ENCODE results near the gene SH3GLB2.

SH3GLB2 gene
- 43.0 to 124 (median 73.3) reads per million in 9 experiments for total RNA-seq

DNA sequence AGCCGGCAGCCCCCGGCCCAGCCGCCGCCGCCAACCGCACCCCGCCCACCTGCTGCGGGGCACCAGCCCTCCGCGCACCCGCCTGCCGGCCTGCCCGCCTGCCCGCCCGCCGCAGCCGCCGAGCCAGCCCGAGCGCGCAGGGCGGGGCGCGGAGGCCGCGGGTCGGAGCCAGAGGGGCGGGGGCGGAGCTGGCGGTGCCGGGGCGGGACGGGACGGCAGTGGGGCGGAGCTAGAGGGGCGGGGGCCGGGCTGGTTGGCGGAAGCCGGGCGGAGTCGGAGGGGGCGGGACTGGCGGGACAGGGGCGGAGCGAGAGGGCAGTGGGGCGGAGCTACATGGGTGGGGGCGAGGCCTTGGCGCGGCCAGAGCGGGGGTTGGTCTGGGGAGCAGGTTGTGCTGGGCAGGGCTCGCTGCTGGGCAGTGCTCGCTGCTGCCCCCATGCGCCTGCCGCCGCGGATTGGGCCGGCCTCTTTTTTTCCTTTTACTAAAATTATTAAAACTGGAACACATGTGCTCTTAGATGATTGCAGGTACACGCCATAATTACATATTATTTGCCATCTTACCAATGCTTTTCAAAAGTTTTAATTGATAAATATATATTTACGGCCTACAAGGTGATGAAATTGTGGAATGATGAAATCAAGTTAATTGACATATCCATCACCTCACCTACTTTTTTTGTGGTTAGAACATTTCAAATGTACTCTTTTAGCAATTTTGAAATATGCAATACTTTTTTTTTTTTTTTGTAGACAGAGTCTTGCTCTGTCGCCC, at the start of gene SH3GLB2:
Gene SH3GLB2, minus strand, starts transcription at position 140 of the 775 bp plus-strand sequence. CDS start 177 bp downstream, outside the sequence.
- peak; percentile 89 to 90 (median 89) for DNase-seq
- Mint-ChIP-seq H3K4me3 (peak within 1 kb of the TSS; percentile 83 to 86), H3K9me3 (no peaks in the 10 kb centered on the region), H3K27ac (peak within 1 kb of the TSS; percentile 66 to 72), H3K36me3 (ENCODE audit: insufficient read depth) (peaks cover 4% of the 10 kb centered on the region), H3K27me3 (no peaks in the 10 kb centered on the region), H3K4me1 (ENCODE audit: low read depth in 2 of 2) (peaks cover 10 to 23% of the 10 kb centered on the region in 2 donors)
- ATAC-seq (replicated peaks), result peak; percentile 79

DNA sequence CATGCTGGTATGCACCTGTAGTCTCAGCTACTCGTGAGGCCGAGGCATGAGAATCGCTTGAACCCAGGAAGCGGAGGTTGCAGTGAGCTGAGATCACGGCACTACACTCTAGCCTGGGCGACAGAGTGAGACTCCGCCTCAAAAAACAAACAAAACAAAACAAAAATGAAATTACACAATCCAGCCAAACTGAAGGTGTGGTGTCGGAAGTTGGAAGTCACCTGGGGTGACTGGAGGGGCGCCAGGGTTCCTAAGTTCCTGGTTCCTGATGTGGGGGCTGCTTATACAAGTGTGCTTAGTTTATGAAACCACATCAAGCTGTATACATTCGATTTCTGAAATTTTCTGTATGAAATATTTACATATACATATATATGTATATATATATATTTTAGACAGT, 49.1 kb upstream of the SH3GLB2 start:
- Mint-ChIP-seq H3K9me3 (no peaks in the 10 kb centered on the region), H3K27ac (no peak overlapping the region)

DNA sequence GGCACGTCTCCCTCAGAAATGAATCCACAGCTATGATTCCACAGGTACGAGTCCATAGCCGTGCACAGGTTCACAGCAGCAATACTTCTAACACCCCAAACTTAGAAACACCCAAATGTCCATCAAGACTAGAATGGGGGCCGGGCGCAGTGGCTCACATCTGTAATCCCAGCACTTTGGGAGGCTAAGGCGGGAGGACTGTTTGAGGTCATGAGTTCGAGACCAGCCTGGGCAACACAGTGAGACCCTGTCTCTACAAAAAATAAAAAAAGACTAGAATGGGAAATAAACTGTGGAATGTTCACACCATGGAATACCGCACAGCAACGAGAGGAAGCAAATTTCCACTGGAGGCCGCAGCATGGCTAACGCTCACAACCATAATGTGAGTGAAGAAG, 48.5 kb upstream of the SH3GLB2 start:
- DNase-seq, result no peak
- no peak overlapping the region for H3K4me3 Mint-ChIP-seq
- peaks cover 20% of the 10 kb centered on the region for H3K36me3 Mint-ChIP-seq (ENCODE audit: insufficient read depth)
- H3K4me1 Mint-ChIP-seq (ENCODE audit: low read depth in 2 of 2), result peaks cover 9 to 32% of the 10 kb centered on the region in 2 donors
- no peak overlapping the region for H3K27ac Mint-ChIP-seq
- no peaks in the 10 kb centered on the region for H3K9me3 Mint-ChIP-seq
- no peaks in the 10 kb centered on the region for H3K27me3 Mint-ChIP-seq
- no peak for ATAC-seq (replicated peaks)

More for the DNA sequence above, 49.1 kb upstream of the SH3GLB2 start:
- Mint-ChIP-seq H3K4me1 (ENCODE audit: low read depth in 2 of 2) (peaks cover 9 to 34% of the 10 kb centered on the region in 2 donors), H3K27me3 (no peaks in the 10 kb centered on the region), H3K4me3 (no peak overlapping the region), H3K36me3 (ENCODE audit: insufficient read depth) (peaks cover 20% of the 10 kb centered on the region)
- ATAC-seq (replicated peaks), result no peak
- DNase-seq, result no peak

DNA sequence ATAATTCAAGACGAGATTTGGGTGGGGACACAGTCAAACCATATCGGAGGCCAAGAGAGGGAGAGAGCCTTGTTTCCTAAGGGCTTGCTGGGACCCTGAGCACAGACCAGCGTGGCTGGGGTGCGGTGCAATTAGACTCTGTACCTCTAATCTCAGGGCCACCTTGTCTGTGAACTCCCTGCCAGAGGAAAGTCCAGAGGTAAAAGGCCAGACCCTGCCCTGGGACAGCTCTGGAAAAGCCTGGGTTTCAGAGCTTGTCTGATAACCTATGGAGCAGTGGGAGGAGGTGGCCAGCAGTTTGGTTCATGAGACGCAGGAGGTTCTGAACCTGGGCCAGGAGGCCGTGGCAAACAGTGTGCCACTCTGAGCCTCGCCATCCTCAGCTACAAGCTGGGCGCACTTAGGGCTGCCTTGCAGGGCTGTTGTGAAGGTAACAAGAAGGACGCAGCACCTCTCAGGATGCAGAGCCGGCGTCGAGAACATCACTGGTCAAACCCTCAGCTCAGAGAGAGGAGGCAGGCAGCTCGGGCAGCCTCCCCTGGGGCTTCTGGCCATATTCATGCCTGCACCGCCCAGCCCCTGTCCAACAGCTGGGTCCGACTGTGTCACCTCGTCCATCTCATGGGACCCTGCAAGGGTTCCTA, 48.0 kb upstream of the SH3GLB2 start:
- DNase-seq (no peak), ATAC-seq (replicated peaks) (no peak)
- no peaks in the 10 kb centered on the region for H3K9me3 Mint-ChIP-seq
- peak overlapping the region in 1 of 2 donors; percentile 85 for H3K27ac Mint-ChIP-seq
- H3K4me1 Mint-ChIP-seq (ENCODE audit: low read depth in 2 of 2), result peaks cover 9 to 36% of the 10 kb centered on the region in 2 donors
- H3K27me3 Mint-ChIP-seq, result no peaks in the 10 kb centered on the region
- peaks cover 22% of the 10 kb centered on the region for H3K36me3 Mint-ChIP-seq (ENCODE audit: insufficient read depth)
- H3K4me3 Mint-ChIP-seq, result no peak overlapping the region

DNA sequence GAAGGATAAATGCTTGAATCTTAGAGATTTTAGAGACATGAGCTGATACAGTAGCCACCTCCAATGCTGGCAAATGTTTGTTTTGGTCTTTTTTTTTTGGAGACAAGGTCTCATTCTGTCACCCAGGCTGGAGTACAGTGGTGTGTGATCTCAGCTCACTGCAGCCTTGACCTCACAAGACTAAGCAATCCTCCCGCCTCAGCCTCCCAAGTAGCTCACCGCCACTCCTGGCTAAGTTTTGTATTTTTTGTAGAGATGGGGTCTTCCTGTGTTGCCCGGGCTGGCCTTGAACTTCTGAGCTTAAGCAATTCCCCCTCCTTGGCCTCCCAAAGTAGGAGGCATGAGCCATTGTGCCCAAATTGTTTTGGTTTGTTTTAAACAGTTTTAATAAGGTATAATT, 46.0 kb upstream of the SH3GLB2 start:
- H3K4me3 Mint-ChIP-seq, result no peak overlapping the region
- no peaks in the 10 kb centered on the region for H3K9me3 Mint-ChIP-seq
- H3K36me3 Mint-ChIP-seq (ENCODE audit: insufficient read depth), result peaks cover 17% of the 10 kb centered on the region
- no peak overlapping the region for H3K27ac Mint-ChIP-seq
- H3K27me3 Mint-ChIP-seq, result no peaks in the 10 kb centered on the region
- ATAC-seq (replicated peaks) (no peak), DNase-seq (no peak)
- peaks cover 3 to 32% of the 10 kb centered on the region in 2 donors for H3K4me1 Mint-ChIP-seq (ENCODE audit: low read depth in 2 of 2)

DNA sequence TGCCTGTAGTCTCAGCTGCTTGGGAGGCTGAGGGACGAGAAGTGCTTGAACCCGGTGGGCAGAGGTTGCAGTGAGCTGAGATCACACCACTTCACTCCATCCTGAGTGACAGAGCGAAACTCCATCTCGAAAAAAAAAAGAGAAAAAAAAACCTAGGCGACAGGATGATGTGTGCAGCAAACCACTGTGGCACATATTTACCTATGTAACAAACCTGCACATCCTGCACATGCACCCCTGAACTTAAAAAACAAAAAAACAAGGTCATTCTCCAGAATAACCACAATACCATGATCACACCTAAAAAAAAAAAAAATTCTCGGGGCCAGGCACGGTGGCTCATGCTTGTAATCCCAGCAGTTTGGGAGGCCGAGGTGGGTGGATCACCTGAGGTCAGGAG, 45.3 kb upstream of the SH3GLB2 start:
- H3K27ac Mint-ChIP-seq, result peak overlapping the region; percentile 48 to 70
- ATAC-seq (replicated peaks) (peak; percentile 57), DNase-seq (no peak)
- no peaks in the 10 kb centered on the region for H3K27me3 Mint-ChIP-seq
- H3K4me1 Mint-ChIP-seq (ENCODE audit: low read depth in 2 of 2), result peaks cover 9 to 34% of the 10 kb centered on the region in 2 donors
- H3K4me3 Mint-ChIP-seq, result peak overlapping the region in 1 of 2 donors; percentile 43
- peaks cover 19% of the 10 kb centered on the region for H3K36me3 Mint-ChIP-seq (ENCODE audit: insufficient read depth)
- no peaks in the 10 kb centered on the region for H3K9me3 Mint-ChIP-seq

DNA sequence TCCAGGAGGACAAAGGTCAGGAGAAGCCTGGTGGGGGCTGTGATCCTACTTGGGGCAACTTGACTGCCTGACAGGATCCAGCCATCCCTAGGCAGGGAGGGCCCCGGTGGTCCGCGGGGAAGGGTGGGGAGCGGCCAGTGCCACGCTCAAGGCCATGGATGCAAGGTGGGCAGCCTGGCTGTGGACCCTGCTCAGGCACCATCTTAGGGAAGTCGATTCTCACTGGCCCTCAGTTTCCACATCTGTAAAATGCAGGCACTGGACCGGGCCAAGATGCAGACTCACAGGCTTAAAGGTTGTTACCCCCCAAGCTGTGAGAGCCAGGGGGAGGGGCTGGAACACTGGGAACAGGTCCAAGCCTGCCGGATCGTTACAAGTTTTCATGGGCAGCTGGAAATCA, 44.0 kb upstream of the SH3GLB2 start:
- H3K9me3 Mint-ChIP-seq, result no peaks in the 10 kb centered on the region
- H3K4me3 Mint-ChIP-seq, result peak overlapping the region in 1 of 2 donors; percentile 59
- H3K4me1 Mint-ChIP-seq (ENCODE audit: low read depth in 2 of 2), result peaks cover 11 to 38% of the 10 kb centered on the region in 2 donors
- peak overlapping the region in 1 of 2 donors; percentile 68 for H3K27ac Mint-ChIP-seq
- no peak for ATAC-seq (replicated peaks)
- peaks cover 19% of the 10 kb centered on the region for H3K36me3 Mint-ChIP-seq (ENCODE audit: insufficient read depth)
- H3K27me3 Mint-ChIP-seq, result no peaks in the 10 kb centered on the region
- no peak for DNase-seq

DNA sequence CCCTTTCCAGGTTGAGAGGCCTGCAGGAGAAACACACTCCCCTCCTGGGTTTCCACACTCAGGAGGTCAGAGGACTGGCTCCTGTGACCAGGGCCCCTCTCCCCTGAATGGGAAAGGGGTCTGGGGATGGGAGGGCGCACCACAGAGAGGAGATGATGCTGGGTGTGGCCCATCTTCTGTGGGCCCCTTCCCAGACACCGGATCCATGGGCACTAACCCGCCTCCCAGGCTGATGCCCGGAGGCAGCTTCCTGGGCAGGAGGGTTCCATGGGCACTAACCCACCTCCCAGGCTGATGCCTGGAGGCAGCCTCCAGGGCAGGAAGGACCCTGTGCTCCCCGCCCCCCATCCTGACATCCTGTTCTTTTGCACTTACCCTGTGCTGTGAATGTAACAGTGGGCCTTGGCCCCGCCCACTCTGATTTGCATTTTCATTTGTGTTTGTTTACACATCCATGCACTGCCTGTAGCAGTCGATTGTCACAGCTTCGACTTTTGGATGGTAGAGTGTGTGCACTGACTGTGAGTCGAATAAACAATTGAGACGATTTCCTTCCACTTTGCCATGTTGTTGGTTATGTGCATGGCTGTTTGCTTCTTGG, 43.5 kb upstream of the SH3GLB2 start:
- DNase-seq, result peak; percentile 21 to 51 (median 38)
- Mint-ChIP-seq H3K4me1 (ENCODE audit: low read depth in 2 of 2) (peaks cover 11 to 38% of the 10 kb centered on the region in 2 donors), H3K27me3 (no peaks in the 10 kb centered on the region), H3K27ac (peak overlapping the region in 1 of 2 donors; percentile 68), H3K36me3 (ENCODE audit: insufficient read depth) (peaks cover 23% of the 10 kb centered on the region), H3K9me3 (no peaks in the 10 kb centered on the region), H3K4me3 (peak overlapping the region in 1 of 2 donors; percentile 59)
- peak; percentile 37 for ATAC-seq (replicated peaks)

DNA sequence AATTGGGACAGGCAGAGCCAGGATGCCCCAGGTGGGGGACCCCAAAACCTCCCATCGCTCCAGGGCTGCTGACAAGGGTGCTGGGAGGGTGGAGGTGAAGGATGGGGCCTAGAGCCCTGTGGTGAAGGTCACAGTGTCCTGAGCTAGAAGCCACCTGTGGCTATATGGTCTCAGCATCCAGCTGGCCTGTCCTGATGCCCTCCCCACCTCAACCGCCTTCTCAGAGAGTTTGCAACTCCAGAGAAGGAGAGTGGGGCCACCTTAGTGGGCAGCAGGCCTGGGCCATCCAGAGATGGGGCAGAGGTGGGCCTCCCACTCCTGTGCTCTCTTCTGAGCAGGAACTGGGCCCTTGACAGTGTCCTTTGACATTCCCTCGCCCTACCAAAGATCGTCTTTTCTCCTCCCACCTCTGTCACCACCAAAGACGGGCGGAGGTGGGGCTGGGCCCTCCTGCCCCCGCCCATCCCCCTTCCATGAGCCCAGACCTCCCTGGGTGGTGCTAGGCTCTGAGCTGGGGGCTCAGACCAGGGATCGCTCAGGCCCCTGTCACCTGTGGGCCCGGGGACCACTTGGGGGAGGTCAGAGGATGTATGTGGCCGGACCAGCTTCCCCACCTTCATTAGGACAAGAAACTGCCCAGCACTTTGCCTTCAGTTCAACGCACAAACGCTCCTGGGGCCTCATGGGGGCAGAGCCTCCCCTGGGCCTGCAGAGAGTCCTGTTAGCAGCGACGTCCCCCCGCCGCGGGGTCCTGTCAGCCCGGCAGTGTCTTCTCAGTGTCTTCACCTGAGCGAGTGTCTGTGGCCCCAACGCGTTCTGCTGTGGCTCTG, 42.8 kb upstream of the SH3GLB2 start:
- peak overlapping the region in 1 of 2 donors; percentile 70 for H3K4me3 Mint-ChIP-seq
- H3K4me1 Mint-ChIP-seq (ENCODE audit: low read depth in 2 of 2), result peaks cover 11 to 38% of the 10 kb centered on the region in 2 donors
- ATAC-seq (replicated peaks), result no peak
- no peaks in the 10 kb centered on the region for H3K27me3 Mint-ChIP-seq
- no peak for DNase-seq
- H3K27ac Mint-ChIP-seq, result peak overlapping the region in 1 of 2 donors; percentile 68
- peaks cover 23% of the 10 kb centered on the region for H3K36me3 Mint-ChIP-seq (ENCODE audit: insufficient read depth)
- no peaks in the 10 kb centered on the region for H3K9me3 Mint-ChIP-seq

DNA sequence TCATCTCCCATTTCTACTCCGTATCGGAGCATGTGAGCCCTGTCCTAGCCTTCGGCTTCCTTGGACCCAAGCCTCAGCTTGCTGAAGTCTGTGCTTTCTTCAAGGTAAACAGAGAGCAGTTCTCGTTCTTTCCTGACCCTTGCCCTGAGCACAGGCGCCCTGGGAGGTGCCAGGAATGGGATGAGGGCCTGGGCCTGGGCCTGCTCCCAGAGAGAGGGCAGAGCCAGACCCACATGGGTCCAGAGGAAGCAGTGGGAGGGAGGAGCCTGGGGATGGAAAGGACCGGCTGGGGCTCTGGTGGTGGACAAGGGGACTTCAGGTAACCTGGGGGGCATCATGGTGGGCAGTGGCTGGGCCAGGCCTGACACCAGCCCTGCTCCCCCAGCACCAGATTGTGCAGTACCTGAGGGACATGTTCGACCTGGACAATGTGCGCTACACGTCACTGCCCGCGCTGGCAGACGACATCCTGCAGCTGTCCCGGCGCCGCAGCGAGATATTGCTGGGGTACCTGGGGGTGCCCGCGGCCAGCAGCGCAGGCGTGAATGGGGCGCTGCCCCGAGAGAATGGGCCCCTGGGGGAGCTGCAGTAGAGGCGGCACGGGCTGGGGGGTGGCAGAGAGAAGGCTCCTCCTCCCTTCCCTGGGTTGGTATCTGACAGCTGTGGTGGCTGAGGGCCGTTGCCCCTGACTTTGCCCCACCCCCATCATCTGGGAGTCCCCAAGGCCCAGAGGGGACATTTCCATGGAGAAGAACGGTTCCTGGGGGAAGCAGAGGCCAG, 41.9 kb upstream of the SH3GLB2 start:
- DNase-seq (no peak), ATAC-seq (replicated peaks) (no peak)
- H3K4me3 Mint-ChIP-seq, result peak overlapping the region in 1 of 2 donors; percentile 70
- no peaks in the 10 kb centered on the region for H3K9me3 Mint-ChIP-seq
- H3K4me1 Mint-ChIP-seq (ENCODE audit: low read depth in 2 of 2), result peaks cover 11 to 38% of the 10 kb centered on the region in 2 donors
- H3K27ac Mint-ChIP-seq, result peak overlapping the region in 1 of 2 donors; percentile 87
- peaks cover 29% of the 10 kb centered on the region for H3K36me3 Mint-ChIP-seq (ENCODE audit: insufficient read depth)
- no peaks in the 10 kb centered on the region for H3K27me3 Mint-ChIP-seq

DNA sequence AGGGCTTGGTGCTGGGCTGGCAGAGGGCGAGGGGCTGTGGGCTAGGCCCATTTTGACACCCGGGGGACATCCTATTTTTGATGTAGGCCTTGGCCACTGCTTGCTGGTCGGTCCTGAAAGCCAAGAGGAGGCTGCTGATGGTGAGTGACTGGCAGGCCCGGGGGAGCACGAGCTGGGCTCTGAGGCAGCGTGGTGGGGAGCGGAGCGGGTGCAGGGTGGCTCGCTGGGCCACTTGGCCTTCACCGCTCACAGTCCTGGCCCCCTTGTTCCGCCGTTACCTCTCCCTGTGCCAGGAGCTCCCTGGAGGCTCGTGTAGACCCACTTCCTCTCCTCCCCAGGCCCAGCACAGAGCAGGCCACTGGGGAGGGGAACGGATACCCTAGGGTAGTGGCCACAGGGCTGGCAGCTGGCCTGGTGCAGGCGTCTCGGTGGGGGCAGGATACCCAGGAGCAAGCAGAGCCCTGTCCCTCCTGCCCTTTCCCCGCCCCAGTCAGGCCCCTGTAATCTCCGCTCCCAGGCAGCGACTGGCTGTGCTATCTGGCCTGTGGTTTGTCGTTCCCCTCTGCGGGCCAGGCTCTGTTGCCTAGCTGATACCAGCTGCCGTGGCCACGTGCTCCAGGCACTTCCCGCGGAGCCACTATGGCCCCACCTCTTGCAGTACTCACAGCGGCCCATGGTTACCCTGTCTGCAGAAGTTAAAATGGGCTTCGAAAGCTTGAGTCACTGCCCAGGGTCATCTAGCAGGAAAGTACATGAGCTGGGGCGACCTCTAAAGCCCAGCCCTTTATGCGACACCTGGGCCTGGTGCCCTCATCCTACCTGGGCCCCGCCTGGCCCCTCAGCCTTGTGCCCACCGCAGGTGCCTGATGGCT, 41.1 kb upstream of the SH3GLB2 start:
- Mint-ChIP-seq H3K4me3 (peak overlapping the region; percentile 60 to 70), H3K36me3 (ENCODE audit: insufficient read depth) (peaks cover 37% of the 10 kb centered on the region), H3K4me1 (ENCODE audit: low read depth in 2 of 2) (peaks cover 11 to 37% of the 10 kb centered on the region in 2 donors), H3K9me3 (no peaks in the 10 kb centered on the region), H3K27ac (peak overlapping the region; percentile 87 to 94), H3K27me3 (no peaks in the 10 kb centered on the region)
- ATAC-seq (replicated peaks) (peak; percentile 87), DNase-seq (peak; percentile 31 to 66 (median 58))
